OCI-M1 (cell line): Measurements from ENCODE around the gene RGS7.
"Not testable (repeated sequence)": the region's sequence is repeated elsewhere in the genome, so short reads cannot be mapped to it uniquely, and the experiment has no call there.

Experiments
- DNase-seq: peaks from one replicate; lab custom pipeline; 2025; lab: John Stamatoyannopoulos, UW

Gene RGS7

DNA sequence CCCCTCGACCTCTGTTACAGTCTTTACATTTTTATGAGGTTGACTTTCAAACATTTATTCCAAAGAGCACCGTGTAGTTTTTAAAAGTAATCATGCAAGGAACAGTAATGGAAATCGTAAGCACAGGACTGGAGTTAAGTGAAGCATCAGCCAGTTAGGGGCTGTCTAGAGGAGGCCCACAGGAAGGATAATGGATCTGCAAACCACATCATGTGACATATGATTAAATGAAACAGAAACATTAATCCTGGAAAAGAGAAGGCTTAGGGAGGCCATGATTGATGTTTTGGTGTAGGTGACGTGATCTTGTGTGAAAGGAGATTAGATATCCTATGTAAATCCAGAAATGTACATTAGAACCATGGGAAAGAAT, 25.0 kb downstream of the RGS7 start:
- DNase-seq, result no peak

DNA sequence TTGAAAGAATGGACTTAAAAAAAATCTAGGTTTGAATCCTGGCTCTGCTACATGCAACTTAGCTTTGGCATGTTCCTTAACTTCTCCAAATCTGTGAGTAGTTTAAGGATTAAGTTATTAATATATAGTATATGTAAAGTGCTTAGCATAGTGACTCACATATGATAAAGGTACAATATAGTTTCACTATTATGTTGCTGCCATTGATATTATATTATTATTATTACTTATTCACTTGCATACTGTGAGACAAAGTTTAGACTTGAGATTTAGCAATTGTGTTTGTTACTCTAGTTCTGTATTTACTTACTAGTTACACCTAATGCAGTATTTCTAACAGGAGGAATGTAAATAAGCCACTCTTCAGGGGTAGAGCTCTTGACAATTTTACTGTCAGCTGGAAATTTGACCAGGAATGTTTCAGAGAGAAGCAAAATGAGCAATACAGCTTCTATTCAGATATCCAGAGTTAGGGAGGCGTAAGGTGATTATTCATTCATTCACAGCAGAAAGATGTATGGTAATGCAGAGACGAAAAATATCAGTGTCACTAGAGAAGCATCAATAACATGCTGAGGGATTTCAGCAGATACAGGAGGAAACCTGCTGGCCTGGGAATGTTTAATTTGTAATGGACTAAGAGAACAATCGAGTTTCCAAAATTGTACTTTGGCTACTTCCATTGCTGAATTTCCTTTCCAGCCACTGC, 25.5 kb downstream of the RGS7 start:
- DNase-seq, result no peak

DNA sequence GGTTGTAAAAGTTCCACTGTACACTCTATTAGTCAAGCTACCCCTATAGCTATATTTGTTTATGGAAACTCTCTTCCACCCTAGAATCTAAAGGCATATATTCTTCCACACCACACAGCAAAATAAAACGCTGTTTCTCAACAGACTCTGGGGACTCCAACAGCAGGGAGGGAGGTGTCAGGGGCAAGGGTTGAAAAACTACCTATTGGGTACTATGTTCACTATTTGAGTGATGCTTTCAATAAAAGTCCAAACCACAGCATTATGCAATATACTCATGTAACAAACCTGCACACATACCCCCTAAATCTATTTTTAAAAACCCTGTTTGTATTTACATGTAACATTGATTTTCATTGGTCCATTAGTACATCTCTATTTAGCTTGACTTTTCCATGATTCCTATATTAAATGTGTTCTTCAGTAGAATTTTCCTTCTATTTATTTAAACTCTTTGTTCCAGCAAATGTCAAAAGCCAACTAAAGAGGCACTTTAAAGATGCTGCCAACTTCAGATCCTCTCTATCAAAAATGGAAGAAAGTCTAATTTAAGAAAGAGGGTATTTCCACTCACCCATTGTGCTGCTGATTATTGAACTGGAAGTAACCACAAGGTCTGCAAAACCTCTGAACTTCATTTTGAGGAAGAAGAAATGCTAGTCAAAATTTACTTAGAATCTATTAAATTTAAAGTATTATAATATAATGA, 26.2 kb downstream of the RGS7 start:
- no peak for DNase-seq

DNA sequence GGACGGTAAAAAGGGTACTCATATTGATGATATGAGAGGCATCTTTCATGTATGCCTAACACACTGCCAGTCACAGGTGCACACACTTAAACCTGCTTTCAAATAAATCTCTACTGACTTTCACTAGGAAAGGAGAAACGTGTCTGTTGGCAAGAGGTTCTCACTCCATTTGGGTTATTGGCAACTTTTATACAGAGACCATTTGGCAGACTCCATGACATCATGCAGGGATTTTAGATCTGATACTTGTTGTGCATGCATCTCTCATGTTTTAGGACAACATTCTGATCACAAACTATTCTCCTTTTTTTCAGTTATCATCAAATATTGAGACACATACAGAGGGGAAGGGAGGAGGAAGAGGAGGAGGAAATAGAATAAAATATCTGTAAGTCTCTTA, 31.5 kb downstream of the RGS7 start:
- no peak for DNase-seq

DNA sequence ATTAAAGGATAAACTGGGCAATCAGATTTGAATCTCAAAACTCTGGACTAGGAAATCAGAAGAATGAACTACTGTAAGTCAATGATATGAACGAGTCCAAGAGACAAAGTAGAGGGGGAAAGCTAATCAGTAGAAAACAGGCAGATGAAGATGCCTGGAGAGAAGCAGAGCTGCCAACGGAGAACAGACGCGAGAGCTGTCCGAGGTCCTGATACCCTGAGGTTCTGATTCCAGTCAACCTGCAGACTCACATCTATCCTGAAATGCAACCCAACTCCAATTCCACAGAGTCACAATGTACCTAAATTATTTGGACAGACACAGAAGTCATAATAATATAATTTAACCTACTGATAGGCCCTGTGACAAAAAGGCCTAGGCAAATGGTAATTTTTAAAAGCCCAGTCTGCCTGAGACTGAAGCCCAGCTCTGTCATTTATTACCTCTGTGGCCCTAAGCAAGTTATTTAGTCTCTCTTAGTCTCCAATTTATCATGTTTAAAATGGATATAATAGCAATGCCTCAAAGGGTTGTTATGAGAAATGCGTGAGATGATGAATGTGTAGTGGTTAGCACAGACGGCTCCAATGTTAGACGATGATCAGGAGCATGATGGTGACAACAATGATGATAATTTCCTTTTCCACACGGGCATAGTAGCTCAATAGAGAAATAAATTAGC, 33.4 kb downstream of the RGS7 start:
- DNase-seq, result peak; percentile 61

DNA sequence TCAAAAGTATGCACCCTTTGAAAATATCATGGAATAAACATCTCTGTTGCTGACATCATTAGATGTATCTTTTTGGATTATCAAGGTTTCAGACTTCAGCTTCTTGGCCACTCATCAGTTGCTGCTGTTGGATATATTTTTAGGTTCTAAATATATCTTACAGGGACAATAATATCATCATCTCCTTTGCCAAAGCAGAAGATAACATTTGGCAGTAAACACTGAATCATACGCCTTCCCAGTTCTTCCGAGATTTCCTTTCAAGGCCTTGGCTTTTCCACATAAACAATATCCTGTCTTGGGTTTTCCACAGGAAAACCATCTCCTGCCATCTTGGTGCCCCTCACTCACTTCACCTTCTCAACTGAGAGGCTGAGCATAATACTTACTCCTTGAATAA, 39.3 kb downstream of the RGS7 start:
- DNase-seq, result no peak

DNA sequence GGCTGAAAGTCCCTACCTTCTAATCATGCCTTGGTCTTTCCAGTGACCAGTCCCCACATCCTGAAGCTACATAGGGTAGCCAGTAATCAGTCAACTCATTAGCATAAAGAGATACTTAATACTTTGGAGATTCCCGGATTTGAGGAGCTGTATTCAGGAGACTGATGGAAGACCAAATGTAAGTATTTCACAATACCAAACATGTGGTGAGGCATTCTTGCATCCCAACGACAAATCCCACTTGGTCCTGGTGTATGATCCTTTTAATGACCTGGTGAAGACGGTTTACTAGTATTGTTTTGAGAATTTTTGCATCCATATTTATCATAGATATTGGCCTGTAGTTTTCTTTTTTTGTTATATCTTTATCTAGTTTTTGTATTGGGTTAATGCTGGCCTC, 40.6 kb downstream of the RGS7 start:
- no peak for DNase-seq

DNA sequence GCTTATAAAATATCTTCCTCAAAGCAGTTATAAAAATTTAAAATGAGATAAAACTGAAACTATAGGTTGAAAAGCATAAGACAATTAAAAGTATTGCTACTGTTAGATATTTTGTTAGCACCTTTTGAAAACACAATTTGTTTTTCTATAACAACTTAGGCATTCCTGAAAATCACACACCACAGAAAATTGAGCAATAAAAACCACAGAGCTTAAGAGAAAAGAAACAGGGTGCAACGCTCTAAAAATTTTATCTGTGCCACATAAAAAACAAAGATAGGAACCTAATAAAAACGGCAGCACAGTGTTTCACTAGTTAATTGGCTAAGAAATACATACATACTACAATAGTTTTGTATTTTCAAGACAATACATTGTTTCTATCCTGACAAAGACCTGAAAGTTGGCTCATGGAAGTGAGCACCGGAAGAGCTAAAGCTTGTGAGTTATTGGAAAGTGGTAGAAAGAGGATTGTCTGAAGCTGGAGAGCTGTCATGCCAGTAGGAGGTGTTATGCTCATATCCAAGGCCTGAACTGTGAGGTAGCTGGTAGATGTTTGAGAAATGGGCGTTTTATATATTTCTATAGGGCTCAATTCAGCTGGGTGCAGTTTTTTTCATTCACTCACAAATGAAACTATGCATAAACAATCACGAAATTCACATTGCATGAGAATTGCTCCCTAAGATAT, 45.8 kb downstream of the RGS7 start:
- DNase-seq, result peak; percentile 8

DNA sequence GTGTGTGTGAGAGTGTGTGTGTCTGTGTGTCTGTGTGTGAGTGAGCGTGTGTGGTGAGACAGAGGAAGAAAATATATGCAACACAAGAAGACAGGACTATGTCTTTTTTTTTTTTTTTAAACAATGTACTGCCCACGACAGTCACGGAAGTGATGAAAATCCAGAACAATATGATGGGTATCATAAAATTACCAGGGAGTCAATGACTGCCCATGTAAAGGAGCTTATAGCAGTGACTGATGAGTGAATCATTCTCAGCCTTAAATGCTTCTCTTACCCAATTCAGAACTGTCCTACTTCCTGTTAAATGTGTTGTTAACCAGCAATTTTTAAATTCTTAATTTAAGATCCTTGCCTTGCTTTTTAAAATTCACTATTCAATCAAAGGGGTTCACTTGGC, 46.6 kb downstream of the RGS7 start:
- DNase-seq, result no peak

DNA sequence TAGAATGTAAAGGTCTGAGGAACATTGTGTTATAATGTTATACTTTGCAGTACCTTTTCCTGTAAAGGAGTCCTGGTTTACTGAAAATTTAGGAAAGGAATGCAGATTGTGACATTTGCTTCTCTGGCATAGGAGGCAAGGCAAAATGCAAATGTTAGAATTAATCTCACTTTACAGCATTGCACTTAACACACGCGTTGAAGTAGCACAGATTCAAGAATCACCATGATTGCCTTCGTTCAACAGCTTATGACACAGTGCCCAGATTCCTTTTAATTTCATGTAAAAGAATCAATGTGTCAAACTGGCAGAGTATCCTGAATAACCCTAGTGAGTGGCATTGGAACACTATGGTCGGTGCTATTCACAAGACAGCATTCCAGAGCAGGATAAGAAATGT, 47.4 kb downstream of the RGS7 start:
- DNase-seq, result no peak

DNA sequence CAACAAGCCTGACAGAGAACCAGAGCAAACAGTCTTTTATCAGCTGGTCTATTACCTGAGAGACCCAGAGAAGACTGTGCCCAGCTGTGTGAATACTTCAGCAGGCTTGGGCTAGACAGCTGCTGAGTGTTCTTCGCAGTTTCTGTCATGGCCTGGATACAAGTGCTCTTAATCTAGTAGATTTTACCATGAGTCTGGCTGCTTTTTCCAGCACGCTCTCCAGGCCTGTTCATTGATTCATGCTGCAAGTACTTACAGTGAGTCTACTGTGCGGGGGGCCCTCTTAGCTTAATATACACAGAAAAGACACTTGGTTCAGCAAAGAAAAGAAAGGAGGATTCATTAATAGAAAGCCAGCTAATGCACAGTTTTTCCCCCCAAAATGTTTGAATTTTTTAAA, 48.5 kb downstream of the RGS7 start:
- no peak for DNase-seq

DNA sequence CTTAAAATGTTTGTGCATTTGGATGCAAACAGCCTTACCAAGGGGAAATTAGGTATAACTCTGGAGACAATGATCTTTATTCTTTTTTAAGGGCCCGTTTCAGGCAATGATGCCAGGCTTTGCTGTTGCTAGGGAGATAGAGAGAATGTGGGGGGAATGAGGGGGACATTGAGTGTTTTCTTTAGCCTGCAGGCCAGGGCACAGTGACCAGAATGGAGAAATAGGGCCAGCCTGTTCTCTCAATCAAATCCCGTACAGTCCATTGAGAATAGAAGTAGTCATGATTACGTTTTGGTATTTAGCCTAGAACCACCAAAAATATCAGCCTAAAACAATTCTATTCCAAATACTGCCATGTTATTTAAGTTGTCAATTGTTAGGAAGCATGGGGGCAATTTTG, 49.0 kb downstream of the RGS7 start:
- no peak for DNase-seq

DNA sequence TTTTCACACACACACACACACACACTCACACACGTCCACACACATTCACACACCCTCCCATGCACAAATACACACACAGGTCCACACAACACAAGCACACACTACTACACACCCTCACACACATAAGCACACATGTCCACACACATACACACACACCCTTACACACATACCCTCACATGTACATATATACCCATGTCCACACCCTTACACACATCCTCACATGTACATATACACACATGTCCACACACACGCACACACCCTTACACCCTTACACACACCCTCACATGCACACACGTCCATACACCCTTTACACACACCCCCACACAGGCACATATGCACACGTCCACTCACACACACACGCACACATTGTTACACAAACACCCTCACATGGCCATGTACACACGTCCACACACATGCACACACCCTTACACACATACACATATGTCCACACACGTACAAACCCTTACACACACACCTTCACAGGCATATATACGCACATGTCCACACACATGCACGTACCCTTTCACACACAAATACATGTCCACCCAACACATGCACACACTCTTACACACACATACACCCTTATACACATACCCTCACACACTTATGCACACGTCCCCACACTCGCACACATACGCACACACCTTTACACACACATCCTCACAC, 50.7 kb downstream of the RGS7 start:
- no peak for DNase-seq

DNA sequence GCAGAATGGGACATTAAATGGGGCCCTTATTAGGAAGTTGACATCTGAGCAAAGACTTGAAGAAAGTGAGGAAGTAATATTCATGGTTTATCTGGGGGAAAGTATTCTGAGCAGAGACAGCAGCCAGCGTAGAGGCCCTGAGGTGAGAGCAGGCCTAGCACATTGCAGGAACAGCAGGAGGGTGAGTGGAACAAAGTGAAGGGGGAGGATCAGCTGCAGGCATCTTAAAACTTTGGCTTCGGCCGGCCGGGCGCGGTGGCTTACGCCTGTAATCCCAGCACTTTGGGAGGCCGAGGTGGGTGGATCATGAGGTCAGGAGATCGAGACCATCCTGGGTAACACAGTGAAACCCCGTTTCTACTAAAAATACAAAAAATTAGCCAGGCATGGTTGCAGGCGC, 55.0 kb downstream of the RGS7 start:
- DNase-seq, result not testable (repeated sequence)

DNA sequence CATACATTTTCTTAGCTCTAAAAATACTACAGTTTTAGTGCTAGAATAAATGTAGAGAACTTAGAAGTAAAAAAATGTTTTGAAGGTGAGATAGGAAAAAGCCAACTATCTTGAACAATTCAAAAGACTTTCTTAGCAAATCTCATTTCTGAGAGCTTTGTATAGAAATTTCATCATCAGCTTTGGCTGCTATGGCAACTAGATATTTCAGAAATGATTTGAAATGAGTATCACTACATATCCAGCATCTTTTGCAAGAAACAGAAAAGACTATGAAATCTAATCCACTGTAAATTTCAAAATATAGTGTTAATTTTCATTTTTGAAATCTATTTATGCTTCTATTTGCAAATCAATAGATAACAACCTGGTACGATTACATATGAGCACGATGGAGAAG, 57.7 kb downstream of the RGS7 start:
- DNase-seq, result no peak

DNA sequence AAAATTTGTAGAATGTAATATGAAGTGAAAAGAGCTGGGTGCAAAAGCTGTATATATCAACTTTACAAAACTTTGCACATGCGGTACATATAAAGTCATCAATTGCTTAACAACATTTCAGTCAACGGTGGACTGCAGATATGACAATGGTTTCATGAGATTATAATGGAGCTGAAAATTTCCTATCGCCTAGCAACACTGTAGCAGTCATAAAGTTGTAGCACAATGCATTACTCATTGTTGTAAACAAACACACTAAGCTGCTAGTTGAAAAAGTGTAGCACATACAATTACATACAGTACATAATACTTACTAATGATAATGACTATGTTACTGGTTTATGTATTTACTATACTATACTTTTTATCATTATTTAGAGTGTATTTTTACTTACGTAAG, 64.0 kb downstream of the RGS7 start:
- no peak for DNase-seq

DNA sequence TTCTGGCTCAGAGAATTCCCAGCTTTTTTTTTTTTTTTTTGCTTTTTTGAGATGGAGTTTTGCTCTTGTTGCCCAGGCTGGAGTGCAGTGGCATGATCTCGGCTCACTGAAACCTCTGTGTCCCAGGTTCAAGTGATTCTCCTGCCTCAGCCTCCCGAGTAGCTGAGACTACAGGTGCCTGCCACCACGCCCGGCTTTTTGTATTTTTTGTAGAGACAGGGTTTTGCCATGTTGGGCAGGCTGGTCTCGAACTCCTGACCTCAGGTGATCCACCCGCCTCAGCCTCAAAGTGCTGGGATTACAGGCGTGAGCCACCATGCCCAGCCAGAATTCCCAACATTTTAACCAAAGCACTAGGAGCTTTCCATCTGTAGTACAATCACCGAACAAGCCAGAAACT, 65.5 kb downstream of the RGS7 start:
- not testable (repeated sequence) for DNase-seq

DNA sequence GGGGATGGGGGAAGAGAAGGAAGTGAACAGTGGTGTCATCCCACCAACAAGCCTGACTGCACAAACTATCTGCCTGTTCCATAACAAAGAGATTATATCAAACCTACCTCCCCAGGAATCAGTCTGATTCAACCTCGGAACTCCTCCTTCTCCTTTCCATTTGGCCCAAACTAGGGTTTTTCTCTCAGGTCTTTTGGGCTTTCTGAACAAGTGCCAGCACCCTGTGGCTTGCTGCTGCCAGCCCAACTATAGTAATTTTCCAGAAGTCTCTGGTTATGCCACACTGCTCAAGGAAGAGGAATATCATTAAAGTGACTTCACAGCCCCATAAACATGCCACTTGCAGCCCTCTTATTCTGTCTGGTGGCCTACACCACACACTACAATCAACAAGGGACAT, 70.5 kb downstream of the RGS7 start:
- DNase-seq, result no peak

DNA sequence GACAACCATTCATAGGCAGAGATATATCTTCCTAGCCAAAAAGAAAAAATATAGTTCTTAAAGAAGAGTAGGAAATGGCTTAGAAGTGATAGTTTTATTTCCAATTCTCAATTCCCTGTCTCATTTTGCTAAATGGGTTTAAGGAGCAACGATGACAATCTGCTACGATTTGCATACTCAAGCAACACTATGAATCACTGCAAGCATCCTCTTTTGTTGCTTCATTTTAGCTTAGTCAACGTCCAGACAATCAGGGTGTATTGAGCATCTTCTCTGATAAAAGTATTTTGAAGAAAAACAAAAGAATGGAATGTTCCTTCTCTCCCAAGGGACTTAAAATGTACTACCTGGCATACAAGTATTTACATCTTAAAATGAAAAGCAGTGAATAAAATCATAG, 80.6 kb downstream of the RGS7 start:
- no peak for DNase-seq

DNA sequence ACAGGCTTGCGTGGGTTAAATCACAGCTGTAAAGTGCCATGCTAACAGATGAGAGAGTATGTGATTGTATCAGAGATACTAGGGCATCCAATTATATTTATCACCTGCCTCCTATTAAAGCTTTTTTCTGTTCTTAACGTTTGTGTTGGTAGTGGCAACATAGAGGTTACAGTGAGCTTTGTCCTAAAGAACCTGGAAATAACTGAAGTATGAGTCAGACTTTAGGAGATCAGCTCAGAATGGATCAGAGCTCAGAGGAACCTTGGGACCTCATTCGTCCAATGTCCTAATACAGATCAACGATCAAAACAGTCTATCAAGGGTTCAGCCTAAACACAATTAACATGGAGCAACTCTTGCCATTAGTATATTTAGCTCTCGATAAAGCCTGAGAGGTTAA, 81.0 kb downstream of the RGS7 start:
- DNase-seq, result no peak

DNA sequence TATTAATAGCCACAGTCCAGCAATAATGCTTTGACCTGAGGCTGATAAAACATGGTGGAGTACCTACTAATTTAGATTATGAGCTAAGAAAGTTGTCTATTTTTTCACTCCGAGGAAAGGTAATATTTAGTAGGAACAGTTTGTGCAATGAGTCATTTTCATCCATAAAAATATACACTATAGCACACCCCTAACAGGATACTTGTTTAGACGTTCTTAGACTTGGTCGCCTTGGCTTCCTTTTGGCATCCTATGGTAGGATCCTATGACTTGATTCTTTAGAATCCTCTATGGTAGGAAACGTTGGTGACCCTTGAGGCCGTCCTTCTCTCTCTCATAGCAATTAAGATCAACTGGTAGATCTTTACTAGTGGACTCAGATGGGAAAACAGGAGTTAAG, 81.8 kb downstream of the RGS7 start:
- DNase-seq, result no peak

DNA sequence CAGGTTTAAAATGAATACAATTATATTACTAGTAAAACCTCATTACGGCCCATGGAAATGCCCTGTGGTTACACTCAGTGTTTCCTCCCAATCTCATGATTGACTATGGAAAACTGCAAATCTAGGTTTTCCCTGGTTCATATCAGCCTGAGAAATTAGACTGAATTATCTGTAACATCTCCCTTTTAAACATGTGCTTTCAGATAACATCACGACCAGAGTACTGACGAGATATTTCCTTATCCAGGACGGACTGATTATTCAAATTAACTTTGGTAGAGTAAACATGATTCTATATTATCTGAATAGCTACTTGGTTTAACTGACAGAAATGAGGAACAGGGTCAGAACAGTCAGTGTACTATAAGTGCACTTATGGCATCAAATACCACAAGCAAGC, 82.3 kb downstream of the RGS7 start:
- no peak for DNase-seq
